ENCODE results near the gene BEND4.

The BEND4 gene

DNA sequence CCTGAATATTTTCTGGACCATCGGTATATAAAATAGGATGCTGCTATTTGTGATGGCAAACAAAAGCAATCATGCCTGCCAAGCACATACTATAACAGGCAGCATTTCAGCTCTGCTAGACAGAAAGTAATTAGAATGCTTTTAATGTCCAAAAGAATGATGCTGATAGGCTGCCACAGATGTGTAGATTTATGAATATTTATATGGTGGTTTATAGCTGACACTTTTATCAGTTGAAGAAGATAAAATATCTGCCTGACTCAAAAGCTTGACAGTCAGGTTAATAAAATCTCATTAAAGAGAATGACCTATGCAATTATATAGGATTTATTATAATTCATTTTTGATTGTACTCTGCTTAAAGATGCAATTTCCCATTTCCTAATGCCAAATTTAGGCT is 4.0 kb downstream of the BEND4 start:
- no peak overlapping the region for H3K27ac ChIP-seq (ENCODE audit: low read length)
- no peak overlapping the region for H2AFZ ChIP-seq (ENCODE audit: low read length)
- H3K9ac ChIP-seq (ENCODE audit: low read length), result no peak overlapping the region
- no peaks in the 10 kb centered on the region for H3K9me3 ChIP-seq (replicated peaks; ENCODE audit: insufficient read depth, low read length)
- peaks cover 33% of the 10 kb centered on the region for H3K79me2 ChIP-seq (ENCODE audit: low read length)
- H3K9me2 ChIP-seq (replicated peaks; ENCODE audit: insufficient read depth, low read length), result no peaks in the 10 kb centered on the region
- DNase-seq, result no peak
- H3K27me3 ChIP-seq (replicated peaks; ENCODE audit: insufficient read depth, low read length), result no peaks in the 10 kb centered on the region
- H4K20me1 ChIP-seq (ENCODE audit: insufficient read depth, low read length), result no peaks in the 10 kb centered on the region
- no peaks in the 10 kb centered on the region for H3K36me3 ChIP-seq (replicated peaks; ENCODE audit: insufficient read depth, low read length)
- H3K4me3 ChIP-seq (ENCODE audit: low read length), result no peak overlapping the region
- peaks cover 15% of the 10 kb centered on the region; the same call in 1 of the 2 replicates for H3K4me1 ChIP-seq (ENCODE audit: low read length)
- no peaks in the 10 kb centered on the region for H3F3A ChIP-seq (ENCODE audit: insufficient read depth, low read length)
- H3K4me2 ChIP-seq (ENCODE audit: low read depth, low read length), result no peak overlapping the region
- TF ChIP-seq EZH2 (optimal IDR thresholded peaks at IDR 0.05; ENCODE audit: low read depth, low read length) (no peak), EZH2phosphoT487 (IDR thresholded peaks at IDR 0.05; ENCODE audit: low read length) (no peak)
- TF ChIP-seq, protein P1, sequence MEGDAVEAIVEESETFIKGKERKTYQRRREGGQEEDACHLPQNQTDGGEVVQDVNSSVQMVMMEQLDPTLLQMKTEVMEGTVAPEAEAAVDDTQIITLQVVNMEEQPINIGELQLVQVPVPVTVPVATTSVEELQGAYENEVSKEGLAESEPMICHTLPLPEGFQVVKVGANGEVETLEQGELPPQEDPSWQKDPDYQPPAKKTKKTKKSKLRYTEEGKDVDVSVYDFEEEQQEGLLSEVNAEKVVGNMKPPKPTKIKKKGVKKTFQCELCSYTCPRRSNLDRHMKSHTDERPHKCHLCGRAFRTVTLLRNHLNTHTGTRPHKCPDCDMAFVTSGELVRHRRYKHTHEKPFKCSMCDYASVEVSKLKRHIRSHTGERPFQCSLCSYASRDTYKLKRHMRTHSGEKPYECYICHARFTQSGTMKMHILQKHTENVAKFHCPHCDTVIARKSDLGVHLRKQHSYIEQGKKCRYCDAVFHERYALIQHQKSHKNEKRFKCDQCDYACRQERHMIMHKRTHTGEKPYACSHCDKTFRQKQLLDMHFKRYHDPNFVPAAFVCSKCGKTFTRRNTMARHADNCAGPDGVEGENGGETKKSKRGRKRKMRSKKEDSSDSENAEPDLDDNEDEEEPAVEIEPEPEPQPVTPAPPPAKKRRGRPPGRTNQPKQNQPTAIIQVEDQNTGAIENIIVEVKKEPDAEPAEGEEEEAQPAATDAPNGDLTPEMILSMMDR (IDR thresholded peaks at IDR 0.05; ENCODE audit: low read length), result no peak

DNA sequence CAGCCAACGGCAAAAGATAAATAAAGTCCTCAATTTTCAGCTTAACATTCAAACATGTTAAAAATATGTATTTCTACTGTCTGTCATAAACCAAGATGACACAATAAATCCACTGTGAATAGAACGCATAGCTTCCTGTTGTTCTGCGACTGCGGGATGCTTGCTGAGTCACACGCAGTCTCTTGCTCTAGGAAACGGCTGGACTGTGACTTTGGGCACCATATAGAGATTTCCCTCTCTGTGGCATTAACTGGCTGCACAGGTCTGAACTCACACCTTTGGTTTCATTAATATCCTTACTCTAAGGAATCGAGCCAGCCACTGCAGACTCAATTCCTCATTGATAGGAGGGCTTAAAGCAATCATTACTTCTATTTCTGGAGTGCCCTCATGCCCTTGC is 8.4 kb downstream of the BEND4 start:
- no peaks in the 10 kb centered on the region for H4K20me1 ChIP-seq (ENCODE audit: insufficient read depth, low read length)
- H3K27me3 ChIP-seq (replicated peaks; ENCODE audit: insufficient read depth, low read length), result no peaks in the 10 kb centered on the region
- no peaks in the 10 kb centered on the region for H3K9me2 ChIP-seq (replicated peaks; ENCODE audit: insufficient read depth, low read length)
- no peaks in the 10 kb centered on the region for H3F3A ChIP-seq (ENCODE audit: insufficient read depth, low read length)
- no peaks in the 10 kb centered on the region for H3K4me1 ChIP-seq (ENCODE audit: low read length)
- no peak overlapping the region for H2AFZ ChIP-seq (ENCODE audit: low read length)
- no peak for TF ChIP-seq EZH2 (optimal IDR thresholded peaks at IDR 0.05; ENCODE audit: low read depth, low read length)
- TF ChIP-seq, protein P1 (IDR thresholded peaks at IDR 0.05; ENCODE audit: low read length), result no peak
- TF ChIP-seq EZH2phosphoT487 (IDR thresholded peaks at IDR 0.05; ENCODE audit: low read length), result no peak
- no peak overlapping the region for H3K27ac ChIP-seq (ENCODE audit: low read length)
- no peak for DNase-seq
- no peaks in the 10 kb centered on the region; the same call in 1 of the 2 replicates for H3K36me3 ChIP-seq (replicated peaks; ENCODE audit: insufficient read depth, low read length)
- peaks cover 16% of the 10 kb centered on the region for H3K79me2 ChIP-seq (ENCODE audit: low read length)
- H3K9ac ChIP-seq (ENCODE audit: low read length), result no peak overlapping the region
- H3K4me2 ChIP-seq (ENCODE audit: low read depth, low read length), result no peak overlapping the region
- H3K4me3 ChIP-seq (ENCODE audit: low read length), result no peak overlapping the region
- no peaks in the 10 kb centered on the region for H3K9me3 ChIP-seq (replicated peaks; ENCODE audit: insufficient read depth, low read length)

- H3K27ac ChIP-seq (ENCODE audit: low read length), result no peak overlapping the region
These were observed 9.9 kb downstream of the BEND4 start for GRCh38 chr4:42142591-42142990.

More at GRCh38 chr4:42142591-42142990, 9.9 kb downstream of the BEND4 start:
- H3K27me3 ChIP-seq (replicated peaks; ENCODE audit: insufficient read depth, low read length), result no peaks in the 10 kb centered on the region
- H3K4me2 ChIP-seq (ENCODE audit: low read depth, low read length), result no peak overlapping the region
- no peak for DNase-seq
- no peaks in the 10 kb centered on the region for H4K20me1 ChIP-seq (ENCODE audit: insufficient read depth, low read length)
- H3K9ac ChIP-seq (ENCODE audit: low read length), result no peak overlapping the region
- no peak overlapping the region for H3K4me3 ChIP-seq (ENCODE audit: low read length)
- no peaks in the 10 kb centered on the region for H3K9me3 ChIP-seq (replicated peaks; ENCODE audit: insufficient read depth, low read length)
- H3K36me3 ChIP-seq (replicated peaks; ENCODE audit: insufficient read depth, low read length), result no peaks in the 10 kb centered on the region; the same call in 1 of the 2 replicates
- TF ChIP-seq EZH2 (optimal IDR thresholded peaks at IDR 0.05; ENCODE audit: low read depth, low read length) (no peak), EZH2phosphoT487 (IDR thresholded peaks at IDR 0.05; ENCODE audit: low read length) (no peak)
- TF ChIP-seq, protein P1 (IDR thresholded peaks at IDR 0.05; ENCODE audit: low read length), result no peak
- peaks cover 11% of the 10 kb centered on the region for H3K79me2 ChIP-seq (ENCODE audit: low read length)
- H3K9me2 ChIP-seq (replicated peaks; ENCODE audit: insufficient read depth, low read length), result no peaks in the 10 kb centered on the region
- no peaks in the 10 kb centered on the region for H3F3A ChIP-seq (ENCODE audit: insufficient read depth, low read length)
- no peaks in the 10 kb centered on the region for H3K4me1 ChIP-seq (ENCODE audit: low read length)
- H2AFZ ChIP-seq (ENCODE audit: low read length), result no peak overlapping the region

All from MM.1S (cell line).